GM23248 (cell line): Measurements from ENCODE around the gene CIROP. TPM values are rescaled to one million over a fixed set of nuclear protein-coding genes. Genes with fewer than 3 reads are reported as not detected.

Source experiments
- DNase-seq: peaks from one replicate; pipeline ENCODE4 v3.0.0-alpha.2; 2015
- H2AFZ ChIP-seq: fragments of 200-600 bp; sonication (generic); 2 replicates; pipeline ENCODE4 v1.6.1; 2016; ENCODE audit warnings: antibody characterized with exemption
- H3F3A ChIP-seq: fragments of 200-600 bp; sonication (generic); 2 replicates; pipeline ENCODE4 v1.6.1; 2016; ENCODE audit warnings: mild to moderate bottlenecking, antibody characterized with exemption, mixed run types; ENCODE audit not compliant: insufficient read depth
- H3K27ac ChIP-seq: fragments of 200-600 bp; sonication (generic); 2 replicates; pipeline ENCODE4 v1.5.1; 2016; ENCODE audit warnings: mild to moderate bottlenecking
- H3K27me3 ChIP-seq: fragments of 200-600 bp; sonication (generic); replicated peaks from 2 replicates; pipeline ENCODE4 v1.6.1; 2016; ENCODE audit warnings: mild to moderate bottlenecking; ENCODE audit not compliant: insufficient read depth
- H3K36me3 ChIP-seq: fragments of 200-600 bp; sonication (generic); 2 replicates; pipeline ENCODE4 v1.6.1; 2016; ENCODE audit warnings: low read depth, mild to moderate bottlenecking
- H3K4me1 ChIP-seq: fragments of 200-600 bp; sonication (generic); 2 replicates; pipeline ENCODE4 v1.6.1; 2016; ENCODE audit warnings: mild to moderate bottlenecking; ENCODE audit not compliant: insufficient read depth
- H3K4me2 ChIP-seq: fragments of 200-600 bp; sonication (generic); one replicate; pipeline ENCODE4 v1.6.1; 2016; ENCODE audit warnings: mild to moderate bottlenecking; ENCODE audit not compliant: unreplicated experiment
- H3K4me3 ChIP-seq: fragments of 200-600 bp; sonication (generic); 2 replicates; pipeline ENCODE4 v1.5.1; 2016; ENCODE audit warnings: mild to moderate bottlenecking
- H3K79me2 ChIP-seq: fragments of 200-600 bp; sonication (generic); 2 replicates; pipeline ENCODE4 v1.6.1; 2016; ENCODE audit warnings: mild to moderate bottlenecking; ENCODE audit not compliant: insufficient read depth
- H3K9ac ChIP-seq: fragments of 200-600 bp; sonication (generic); 2 replicates; pipeline ENCODE4 v1.6.1; 2016; ENCODE audit warnings: mild to moderate bottlenecking
- H3K9me2 ChIP-seq: fragments of 200-600 bp; sonication (generic); 2 replicates; pipeline ENCODE4 v1.6.1; 2016; ENCODE audit warnings: mixed run types, mild to moderate bottlenecking, moderate library complexity; ENCODE audit not compliant: insufficient read depth
- H3K9me3 ChIP-seq: fragments of 200-600 bp; sonication (generic); one replicate; pipeline ENCODE4 v1.6.1; 2017; ENCODE audit warnings: low read depth
- H4K20me1 ChIP-seq: fragments of 200-600 bp; sonication (generic); 2 replicates; pipeline ENCODE4 v1.6.0; 2016; ENCODE audit not compliant: insufficient read depth
- EZH2 ChIP-seq: fragments of 200-600 bp; sonication (generic); IDR thresholded peaks from 2 replicates; pipeline ENCODE4 v1.6.1; 2018; ENCODE audit warnings: antibody characterized with exemption, mild to moderate bottlenecking; ENCODE audit not compliant: insufficient read depth, poor library complexity, severe bottlenecking
- EZH2phosphoT487 ChIP-seq: fragments of 200-600 bp; sonication (generic); IDR thresholded peaks from 2 replicates; pipeline ENCODE4 v1.6.1; 2018; ENCODE audit warnings: antibody characterized with exemption, moderate library complexity, mild to moderate bottlenecking, low read depth; ENCODE audit not compliant: insufficient read depth
- WGBS, 2 experiments: methylation state at CpG; one replicate each; pipeline ENCODE4 v1.1.6; 2015 to 2017; ENCODE audit warnings: low lambda C conversion rate in 2 of 2, low coverage in 1 of 2; ENCODE audit errors: missing lambda C conversion rate in 2 of 2; 5-methylcytosine and 5-hydroxymethylcytosine counted together
- in situ Hi-C: fragments of 300-500 bp; cut with MboI; formaldehyde crosslinking; loops from 2 replicates; pipeline ENCODE4 v1.15.0; 2020
- polyA plus RNA-seq: library from polyadenylated mRNA; unstranded; fragments of >200 nt; fragmentation: Nextera tagmentation; extraction: Ambion mirVana; gene quantifications from 2 replicates; pipeline ENCODE4 v1.2.1, GENCODE V29; 2016
- total RNA-seq: library from RNA; depleted of rRNA; stranded (reverse); fragments of >200 nt; shearing (Covaris generic); gene quantifications from 2 replicates; pipeline ENCODE4 v1.2.3, GENCODE V29; 2014

CIROP gene
- total and polyA plus RNA-seq, 2 experiments from 2014 or later: not detected

GRCh38 chr14:23146351-23146910 lies 41.6 kb upstream of the CIROP start:
- no peaks in the 10 kb centered on the region for H3K9me2 ChIP-seq
- H3K27ac ChIP-seq: no peak overlapping the region
- in situ Hi-C loops: no loop called here
- H3K4me2 ChIP-seq: no peak overlapping the region
- H4K20me1 ChIP-seq: no peaks in the 10 kb centered on the region
- H3K79me2 ChIP-seq: no peaks in the 10 kb centered on the region
- TF ChIP-seq EZH2 (no peak), EZH2phosphoT487 (no peak)
- no peak for DNase-seq
- peaks cover 16% of the 10 kb centered on the region for H3K4me1 ChIP-seq
- no peak overlapping the region for H2AFZ ChIP-seq
- no peaks in the 10 kb centered on the region for H3K9me3 ChIP-seq
- WGBS, 2 experiments: 91 to 97% methylated on average over 2 of the region's 2 CpGs
- H3K27me3 ChIP-seq: no peaks in the 10 kb centered on the region
- peaks cover 20% of the 10 kb centered on the region for H3F3A ChIP-seq
- H3K4me3 ChIP-seq: no peak overlapping the region
- H3K36me3 ChIP-seq: no peaks in the 10 kb centered on the region
- H3K9ac ChIP-seq: no peak overlapping the region

- Histone ChIP-seq H3K27ac (no peak overlapping the region), H3K9me2 (no peaks in the 10 kb centered on the region), H3K36me3 (no peaks in the 10 kb centered on the region), H3K4me2 (no peak overlapping the region), H3K79me2 (no peaks in the 10 kb centered on the region), H3F3A (peaks cover 20% of the 10 kb centered on the region), H3K4me3 (no peak overlapping the region), H3K4me1 (peaks cover 16% of the 10 kb centered on the region), H4K20me1 (no peaks in the 10 kb centered on the region), H3K27me3 (no peaks in the 10 kb centered on the region), H2AFZ (no peak overlapping the region), H3K9ac (no peak overlapping the region), H3K9me3 (no peaks in the 10 kb centered on the region)
- 56 to 64% methylated on average over 4 of the region's 4 CpGs for WGBS, 2 experiments
- DNase-seq: peak; percentile 31
- in situ Hi-C loops: no loop called here
- no peak for TF ChIP-seq EZH2
- no peak for TF ChIP-seq EZH2phosphoT487
These were observed 41.1 kb upstream of the CIROP start for GRCh38 chr14:23145794-23146350.

- Histone ChIP-seq H3K27ac (no peak overlapping the region), H2AFZ (no peak overlapping the region), H4K20me1 (no peaks in the 10 kb centered on the region), H3F3A (peaks cover 16% of the 10 kb centered on the region), H3K4me3 (no peak overlapping the region), H3K9ac (no peak overlapping the region), H3K79me2 (no peaks in the 10 kb centered on the region), H3K9me2 (no peaks in the 10 kb centered on the region), H3K4me2 (no peak overlapping the region), H3K27me3 (no peaks in the 10 kb centered on the region), H3K9me3 (no peaks in the 10 kb centered on the region), H3K36me3 (no peaks in the 10 kb centered on the region), H3K4me1 (peaks cover 16% of the 10 kb centered on the region)
- TF ChIP-seq EZH2 (no peak), EZH2phosphoT487 (no peak)
- 73 to 98% methylated on average over 1 of the region's 1 CpG for WGBS, 2 experiments
- DNase-seq: peak; percentile 17
- in situ Hi-C loops: no loop called here
These were observed 39.1 kb upstream of the CIROP start for GRCh38 chr14:23143911-23144310.

DNA sequence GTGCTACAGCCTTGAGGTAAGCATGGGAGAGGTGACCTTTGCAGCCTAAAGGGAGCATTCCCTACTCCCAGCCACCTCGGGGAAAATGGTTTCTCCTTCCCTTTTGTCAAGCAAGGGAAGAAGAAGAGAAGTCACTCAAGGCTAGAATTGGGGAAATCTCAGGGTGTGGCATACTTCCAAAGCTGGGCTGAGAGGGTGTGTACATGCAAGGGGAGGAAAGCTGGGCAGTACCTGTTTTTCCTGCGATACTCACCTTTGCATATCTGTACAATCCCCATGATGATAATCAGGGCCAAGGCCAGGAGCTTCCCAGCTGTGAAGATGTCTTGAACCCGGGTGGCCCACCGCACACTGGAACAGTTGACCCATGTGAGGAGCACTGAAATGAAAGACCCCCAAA lies 38.0 kb upstream of the CIROP start:
- Histone ChIP-seq H3K4me3 (no peak overlapping the region), H4K20me1 (no peaks in the 10 kb centered on the region), H3K27ac (no peak overlapping the region), H3K9ac (no peak overlapping the region), H2AFZ (no peak overlapping the region), H3K4me1 (peaks cover 23% of the 10 kb centered on the region), H3F3A (peaks cover 7% of the 10 kb centered on the region), H3K79me2 (no peaks in the 10 kb centered on the region), H3K9me2 (no peaks in the 10 kb centered on the region), H3K4me2 (no peak overlapping the region), H3K27me3 (no peaks in the 10 kb centered on the region), H3K9me3 (no peaks in the 10 kb centered on the region), H3K36me3 (no peaks in the 10 kb centered on the region)
- no peak for DNase-seq
- WGBS, 2 experiments: 81 to 85% methylated on average over 4 of the region's 4 CpGs
- in situ Hi-C loops: no loop called here
- no peak for TF ChIP-seq EZH2phosphoT487
- no peak for TF ChIP-seq EZH2
